WTC11 (cell line): Measurements from ENCODE around the gene MEGF6.

Experiments
- ATF1 ChIP-seq: sonication (generic); formaldehyde crosslinking; IDR thresholded peaks from 2 replicates; pipeline ENCODE4 v1.8.1; 2023; ENCODE audit warnings: mild to moderate bottlenecking, moderate library complexity, missing genetic modification reagents
- ATF2 ChIP-seq: sonication (generic); formaldehyde crosslinking; IDR thresholded peaks from 2 replicates; pipeline ENCODE4 v1.8.1; 2022; ENCODE audit warnings: low read depth, missing genetic modification reagents, borderline replicate concordance
- CBFB ChIP-seq: sonication (generic); formaldehyde crosslinking; IDR thresholded peaks from 2 replicates; pipeline ENCODE4 v1.8.1; 2022; ENCODE audit warnings: mild to moderate bottlenecking, low read depth, missing genetic modification reagents
- CREB1 ChIP-seq: sonication (generic); formaldehyde crosslinking; IDR thresholded peaks from 2 replicates; pipeline ENCODE4 v1.8.0; 2023; ENCODE audit warnings: mild to moderate bottlenecking, missing genetic modification reagents
- CTCF ChIP-seq: fragments of 200-600 bp; IDR thresholded peaks from 2 replicates; pipeline ENCODE4 v1.8.0; 2022; ENCODE audit warnings: antibody characterized with exemption
- STAT6 ChIP-seq: sonication (generic); formaldehyde crosslinking; conservative IDR thresholded peaks from 2 replicates; pipeline ENCODE4 v1.8.1; 2023; ENCODE audit warnings: mild to moderate bottlenecking, low read depth, missing genetic modification reagents, moderate library complexity

- TF ChIP-seq CTCF (no peak), CREB1 (CRISPR knock-in tag) (no peak), STAT6 (CRISPR knock-in tag) (no peak), CBFB (no peak), ATF2 (no peak), ATF1 (CRISPR knock-in tag) (no peak)
Observed at GRCh38 chr1:3515774-3516480, 95.4 kb downstream of the MEGF6 start.
